A673 (cell line): ENCODE measurements around the gene WDFY4. TPM values are rescaled to one million over a fixed set of nuclear protein-coding genes. Genes with fewer than 3 reads are reported as not detected.

Experiments used
- BruUV-seq: library from RNA; stranded (reverse); fragments of 400-500 nt; replicated peaks from 2 replicates; lab custom pipeline; 2021; lab: Mats Ljungman, UMichigan
- CTCF ChIA-PET: fragments of 300-600 bp; sonication (Branson Sonifier 250); formaldehyde crosslinking; loops from one replicate; lab custom pipeline; 2022; ENCODE audit warnings: antibody characterized with exemption; lab: Charles Lee
- POLR2A ChIA-PET: fragments of 300-600 bp; sonication (Branson Sonifier 250); formaldehyde crosslinking; loops from one replicate; lab custom pipeline; 2022; ENCODE audit warnings: antibody characterized with exemption; ENCODE audit not compliant: low non-redundant PET; lab: Charles Lee
- DNase-seq: peaks from one replicate; pipeline ENCODE4 v3.0.0-alpha.2; 2015; ENCODE audit warnings: low spot score
- H3K27ac ChIP-seq: fragments of 200-600 bp; sonication (generic); 2 replicates; pipeline ENCODE4 v1.5.1; 2016; ENCODE audit warnings: mixed run types, low read depth, mild to moderate bottlenecking, mixed read lengths, antibody characterized with exemption, low read length; ENCODE audit not compliant: poor library complexity, severe bottlenecking
- H3K27me3 ChIP-seq: fragments of 200-600 bp; sonication (generic); replicated peaks from 2 replicates; pipeline ENCODE4 v1.6.1; 2017; ENCODE audit warnings: mixed run types, low read depth, mild to moderate bottlenecking, mixed read lengths, antibody characterized with exemption, low read length; ENCODE audit not compliant: insufficient read depth, poor library complexity
- H3K36me3 ChIP-seq: fragments of 200-600 bp; sonication (generic); 2 replicates; pipeline ENCODE4 v1.6.1; 2016; ENCODE audit warnings: mixed run types, mild to moderate bottlenecking, mixed read lengths, antibody characterized with exemption, low read length; ENCODE audit not compliant: insufficient read depth, poor library complexity, severe bottlenecking
- H3K4me1 ChIP-seq: fragments of 200-600 bp; sonication (generic); 2 replicates; pipeline ENCODE4 v1.6.1; 2017; ENCODE audit warnings: mixed run types, mild to moderate bottlenecking, mixed read lengths, antibody characterized with exemption, low read length; ENCODE audit not compliant: insufficient read depth, poor library complexity, severe bottlenecking
- H3K4me3 ChIP-seq: fragments of 200-600 bp; sonication (generic); 2 replicates; pipeline ENCODE4 v1.5.1; 2016; ENCODE audit warnings: low read depth, mixed run types, mild to moderate bottlenecking, mixed read lengths, low read length; ENCODE audit not compliant: poor library complexity, severe bottlenecking
- H3K9me3 ChIP-seq: fragments of 200-600 bp; sonication (generic); 2 replicates; pipeline ENCODE4 v1.6.1; 2016; ENCODE audit warnings: mixed run types, low read depth, mild to moderate bottlenecking, mixed read lengths, antibody characterized with exemption, low read length; ENCODE audit not compliant: poor library complexity, severe bottlenecking
- EZH2 ChIP-seq: fragments of 200-600 bp; sonication (generic); IDR thresholded peaks from 2 replicates; pipeline ENCODE4 v1.6.1; 2017; ENCODE audit warnings: borderline replicate concordance, low read depth, mild to moderate bottlenecking, mixed read lengths, antibody characterized with exemption, low read length; ENCODE audit not compliant: poor library complexity, severe bottlenecking
- intact Hi-C: fragments of 100-400 bp; cut with micrococcal nuclease; formaldehyde crosslinking; loops from one replicate; pipeline ENCODE4 v1.10.0; 2022; ENCODE audit not compliant: unreplicated experiment
- total RNA-seq: library from RNA; stranded (reverse); gene quantifications from 2 replicates; pipeline ENCODE4 v1.2.3, GENCODE V29; 2021
- TF ChIP-seq, protein P1 (sequence below): fragments of 300-800, 200-600 bp; sonication (generic); conservative IDR thresholded peaks from 2 replicates; pipeline ENCODE4 v1.5.1; 2017; ENCODE audit warnings: low read depth, mild to moderate bottlenecking, antibody characterized with exemption, low read length, moderate library complexity, mixed read lengths

Gene WDFY4
- total RNA-seq, 1 experiment from 2014 or later, result not detected

DNA sequence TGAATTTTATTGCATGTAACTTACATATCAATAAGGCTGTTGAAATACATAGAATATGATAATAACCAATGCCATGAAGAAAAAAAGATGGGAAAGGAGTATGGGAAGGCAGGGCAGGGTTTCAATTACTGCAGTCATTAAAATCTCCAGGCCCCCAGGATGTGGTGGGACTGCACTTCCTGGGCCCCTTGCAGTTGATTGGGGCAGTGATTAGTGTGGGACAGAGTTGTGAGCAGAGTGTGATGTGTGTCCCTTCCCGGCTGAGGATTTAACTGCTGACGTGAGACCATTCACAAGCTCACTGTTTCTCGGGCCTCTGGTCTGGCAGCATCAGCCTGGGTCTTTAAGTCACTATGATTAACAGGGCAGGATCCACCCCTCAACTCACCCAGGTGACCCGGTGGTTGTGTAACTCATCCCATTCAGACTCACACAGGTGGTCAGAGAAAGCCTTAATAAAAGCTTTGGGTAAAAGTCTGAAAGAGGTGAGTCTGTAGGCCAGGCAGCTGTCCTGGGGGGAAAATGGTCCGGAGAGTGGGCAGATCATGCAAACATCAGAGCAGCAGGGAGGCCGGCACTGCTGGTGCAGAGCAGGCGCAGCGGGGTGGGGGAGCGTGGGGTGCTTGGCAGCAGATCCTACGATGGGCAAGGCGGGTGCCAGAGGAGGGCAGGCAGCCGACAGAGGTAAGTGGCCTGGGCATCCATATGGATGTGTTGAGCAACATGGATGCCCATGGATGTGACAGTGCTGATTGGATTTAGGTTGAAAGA lies 36.3 kb upstream of the WDFY4 start:
- Histone ChIP-seq H3K9me3 (no peaks in the 10 kb centered on the region), H3K27ac (no peak overlapping the region), H3K4me1 (no peaks in the 10 kb centered on the region), H3K27me3 (peaks cover 38% of the 10 kb centered on the region), H3K4me3 (no peak overlapping the region), H3K36me3 (no peaks in the 10 kb centered on the region)
- no peak for DNase-seq
- POLR2A ChIA-PET, result no interaction called here
- intact Hi-C loops, result no loop called here
- CTCF ChIA-PET, result no interaction called here
- TF ChIP-seq, protein P1, sequence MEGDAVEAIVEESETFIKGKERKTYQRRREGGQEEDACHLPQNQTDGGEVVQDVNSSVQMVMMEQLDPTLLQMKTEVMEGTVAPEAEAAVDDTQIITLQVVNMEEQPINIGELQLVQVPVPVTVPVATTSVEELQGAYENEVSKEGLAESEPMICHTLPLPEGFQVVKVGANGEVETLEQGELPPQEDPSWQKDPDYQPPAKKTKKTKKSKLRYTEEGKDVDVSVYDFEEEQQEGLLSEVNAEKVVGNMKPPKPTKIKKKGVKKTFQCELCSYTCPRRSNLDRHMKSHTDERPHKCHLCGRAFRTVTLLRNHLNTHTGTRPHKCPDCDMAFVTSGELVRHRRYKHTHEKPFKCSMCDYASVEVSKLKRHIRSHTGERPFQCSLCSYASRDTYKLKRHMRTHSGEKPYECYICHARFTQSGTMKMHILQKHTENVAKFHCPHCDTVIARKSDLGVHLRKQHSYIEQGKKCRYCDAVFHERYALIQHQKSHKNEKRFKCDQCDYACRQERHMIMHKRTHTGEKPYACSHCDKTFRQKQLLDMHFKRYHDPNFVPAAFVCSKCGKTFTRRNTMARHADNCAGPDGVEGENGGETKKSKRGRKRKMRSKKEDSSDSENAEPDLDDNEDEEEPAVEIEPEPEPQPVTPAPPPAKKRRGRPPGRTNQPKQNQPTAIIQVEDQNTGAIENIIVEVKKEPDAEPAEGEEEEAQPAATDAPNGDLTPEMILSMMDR, result no peak
- no peak for TF ChIP-seq EZH2
- BruUV-seq, result no TSS peak

DNA sequence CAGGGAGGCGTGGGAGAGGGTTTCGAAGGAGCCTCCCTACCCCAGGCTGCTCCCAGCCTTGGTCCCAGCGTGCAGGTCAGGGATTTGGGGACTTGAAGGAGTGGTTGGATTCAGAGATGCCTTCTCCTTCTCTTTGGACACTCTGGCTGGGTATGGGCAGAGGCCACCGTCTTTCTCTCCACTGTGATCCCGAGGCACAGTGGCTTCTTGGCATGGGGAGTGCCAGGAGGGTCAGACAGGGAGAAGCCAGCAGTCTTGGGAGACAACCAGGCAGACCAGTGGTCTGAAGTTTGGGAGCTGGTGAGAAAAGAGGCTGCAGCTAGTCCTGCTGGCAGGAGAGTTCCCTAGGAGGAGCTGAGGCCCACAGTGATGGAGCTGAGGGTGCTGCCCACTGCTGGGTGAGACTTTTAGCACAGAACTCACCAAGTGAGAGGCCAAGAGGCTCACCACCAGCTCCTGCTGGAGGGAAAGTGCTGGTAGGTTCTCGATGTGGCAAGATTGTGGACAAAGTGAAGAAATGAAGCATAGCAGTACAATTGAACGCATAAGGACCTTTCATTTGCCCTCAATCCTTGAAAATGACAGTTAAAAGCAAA lies 35.2 kb upstream of the WDFY4 start:
- H3K9me3 ChIP-seq, result no peaks in the 10 kb centered on the region
- BruUV-seq, result no TSS peak
- intact Hi-C loops, result no loop called here
- no peak overlapping the region for H3K4me3 ChIP-seq
- no peaks in the 10 kb centered on the region for H3K4me1 ChIP-seq
- CTCF ChIA-PET, result interaction anchor here (0.7 kb wide), 1 partner anchor 289 kb away, joined by 7 read pairs; no protein-coding TSS in a partner anchor
- TF ChIP-seq, protein P1, result no peak
- no peak for TF ChIP-seq EZH2
- POLR2A ChIA-PET, result no interaction called here
- no peak overlapping the region for H3K27ac ChIP-seq
- H3K36me3 ChIP-seq, result no peaks in the 10 kb centered on the region
- H3K27me3 ChIP-seq, result peaks cover 40% of the 10 kb centered on the region
- no peak for DNase-seq

- no peak for TF ChIP-seq EZH2
- TF ChIP-seq, protein P1, result no peak
- intact Hi-C loops, result loop anchor here (10.0 kb wide), 1 partner anchor 754 kb away; no protein-coding TSS in a partner anchor
- ChIA-PET CTCF (no interaction called here), POLR2A (no interaction called here)
- BruUV-seq, result no TSS peak
- Histone ChIP-seq H3K27me3 (peaks cover 37% of the 10 kb centered on the region), H3K4me3 (no peak overlapping the region), H3K4me1 (no peaks in the 10 kb centered on the region), H3K27ac (no peak overlapping the region), H3K9me3 (no peaks in the 10 kb centered on the region), H3K36me3 (no peaks in the 10 kb centered on the region)
- no peak for DNase-seq
Observed at GRCh38 chr10:48651293-48651692, 33.4 kb upstream of the WDFY4 start.
